ENCODE results near the gene TIPRL.

DNA sequence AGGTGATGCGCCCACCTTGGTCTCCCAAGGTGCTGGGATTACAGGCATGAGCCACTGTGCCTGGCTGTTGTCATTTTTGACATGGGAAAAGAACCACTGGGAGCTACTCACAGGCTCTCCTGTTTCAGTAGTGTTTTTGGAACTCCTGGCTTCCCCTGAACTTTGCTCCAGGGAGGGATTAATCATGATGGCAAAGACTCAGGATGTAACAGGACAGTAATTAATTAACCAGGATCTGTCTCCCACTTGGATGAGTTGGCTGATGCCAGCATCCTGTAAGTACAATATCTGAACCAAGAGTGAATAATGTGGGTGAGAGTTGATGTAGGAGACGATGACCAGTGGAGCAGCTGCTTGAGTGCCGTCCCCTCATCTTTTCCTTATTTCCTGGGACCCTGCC, 51.9 kb downstream of the TIPRL start:
- TF ChIP-seq CTCF (IDR thresholded peaks at IDR 0.05) (no peak), POLR2A (IDR thresholded peaks at IDR 0.05) (no peak)
